Measurements from ENCODE around the gene JMJD6. TPM values are rescaled to one million over a fixed set of nuclear protein-coding genes. Genes with fewer than 3 reads are reported as not detected.
"Not testable (repeated sequence)": the region's sequence is repeated elsewhere in the genome, so short reads cannot be mapped to it uniquely, and the experiment has no call there.

The JMJD6 gene
- total RNA-seq, 1 donor from 2014 or later, result 16.8 TPM

- no peak for TF ChIP-seq CTCF (IDR thresholded peaks at IDR 0.05)
- H3K4me3 Mint-ChIP-seq (ENCODE audit: unreplicated experiment), result peak within 1 kb of the TSS; percentile 77
- H3K36me3 Mint-ChIP-seq (ENCODE audit: unreplicated experiment), result peaks cover 15% of the 10 kb centered on the region
- H3K27me3 Mint-ChIP-seq (ENCODE audit: unreplicated experiment), result no peaks in the 10 kb centered on the region
- peak; percentile 90 for DNase-seq (ENCODE audit: extremely low spot score, unreplicated experiment)
- peaks cover 51% of the 10 kb centered on the region for H3K4me1 Mint-ChIP-seq (ENCODE audit: unreplicated experiment)
- peak within 1 kb of the TSS; percentile 93 for H3K27ac Mint-ChIP-seq (ENCODE audit: unreplicated experiment)
- no peaks in the 10 kb centered on the region for H3K9me3 Mint-ChIP-seq (ENCODE audit: unreplicated experiment)
These were observed 15.4 kb downstream of the JMJD6 start, which contains the start of gene MXRA7 for GRCh38 chr17:76710863-76711611. TSS of gene MXRA7 (minus strand) at chr17:76710965. CDS start at chr17:76710946, 19 bp downstream.

GRCh38 chr17:76709951-76710862 lies 16.2 kb downstream of the JMJD6 start:
- Mint-ChIP-seq H3K27ac (ENCODE audit: unreplicated experiment) (peak overlapping the region; percentile 93), H3K4me3 (ENCODE audit: unreplicated experiment) (peak overlapping the region; percentile 77), H3K4me1 (ENCODE audit: unreplicated experiment) (peaks cover 53% of the 10 kb centered on the region), H3K36me3 (ENCODE audit: unreplicated experiment) (peaks cover 15% of the 10 kb centered on the region)
- not testable (repeated sequence) for H3K9me3 Mint-ChIP-seq (ENCODE audit: unreplicated experiment); DNase-seq (ENCODE audit: extremely low spot score, unreplicated experiment); H3K27me3 Mint-ChIP-seq (ENCODE audit: unreplicated experiment)

- DNase-seq (ENCODE audit: extremely low spot score, unreplicated experiment), result peak; percentile 92
- H3K9me3 Mint-ChIP-seq (ENCODE audit: unreplicated experiment), result no peaks in the 10 kb centered on the region
- peaks cover 55% of the 10 kb centered on the region for H3K4me1 Mint-ChIP-seq (ENCODE audit: unreplicated experiment)
- no peaks in the 10 kb centered on the region for H3K27me3 Mint-ChIP-seq (ENCODE audit: unreplicated experiment)
- peaks cover 12% of the 10 kb centered on the region for H3K36me3 Mint-ChIP-seq (ENCODE audit: unreplicated experiment)
- TF ChIP-seq CTCF (IDR thresholded peaks at IDR 0.05), result no peak
- H3K27ac Mint-ChIP-seq (ENCODE audit: unreplicated experiment), result peak overlapping the region; percentile 93
- H3K4me3 Mint-ChIP-seq (ENCODE audit: unreplicated experiment), result peak overlapping the region; percentile 77
These were observed 17.1 kb downstream of the JMJD6 start for GRCh38 chr17:76709077-76709950.

GRCh38 chr17:76707985-76708807 lies 18.2 kb downstream of the JMJD6 start:
- Mint-ChIP-seq H3K36me3 (ENCODE audit: unreplicated experiment) (peaks cover 3% of the 10 kb centered on the region), H3K9me3 (ENCODE audit: unreplicated experiment) (no peaks in the 10 kb centered on the region), H3K4me3 (ENCODE audit: unreplicated experiment) (peak overlapping the region; percentile 77), H3K27ac (ENCODE audit: unreplicated experiment) (peak overlapping the region; percentile 93), H3K27me3 (ENCODE audit: unreplicated experiment) (no peaks in the 10 kb centered on the region), H3K4me1 (ENCODE audit: unreplicated experiment) (peaks cover 55% of the 10 kb centered on the region)
- no peak for DNase-seq (ENCODE audit: extremely low spot score, unreplicated experiment)
- peak; percentile 36 for TF ChIP-seq CTCF (IDR thresholded peaks at IDR 0.05)

Measured in osteocyte (in vitro differentiated cells).